Suppressor macrophage treated with lipopolysaccharide for 4 hours (primary cell): ENCODE measurements around the gene UGT3A2.

Experiments used
- DNase-seq: peaks from one replicate; pipeline ENCODE4 v3.0.0-alpha.2; 2020

Gene UGT3A2

DNA sequence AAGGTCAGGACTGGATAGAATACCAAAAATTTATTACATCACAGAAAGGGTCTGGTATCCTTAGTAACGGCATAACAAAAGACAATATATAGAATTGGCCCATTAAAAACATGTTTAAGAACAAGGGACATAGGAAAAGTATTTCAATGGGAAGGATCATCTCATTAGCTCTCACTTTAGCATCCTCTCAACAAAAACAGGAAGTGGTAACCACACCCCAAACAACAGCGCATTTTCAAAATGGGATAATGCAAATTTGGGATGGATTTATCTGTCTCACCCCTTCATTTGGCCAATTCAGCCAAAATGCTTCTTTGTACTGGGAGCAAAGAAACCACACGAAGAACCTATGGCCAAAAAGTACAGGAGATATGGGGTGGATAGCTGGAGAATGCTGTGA lies 65.7 kb downstream of the UGT3A2 start:
- no peak for DNase-seq

DNA sequence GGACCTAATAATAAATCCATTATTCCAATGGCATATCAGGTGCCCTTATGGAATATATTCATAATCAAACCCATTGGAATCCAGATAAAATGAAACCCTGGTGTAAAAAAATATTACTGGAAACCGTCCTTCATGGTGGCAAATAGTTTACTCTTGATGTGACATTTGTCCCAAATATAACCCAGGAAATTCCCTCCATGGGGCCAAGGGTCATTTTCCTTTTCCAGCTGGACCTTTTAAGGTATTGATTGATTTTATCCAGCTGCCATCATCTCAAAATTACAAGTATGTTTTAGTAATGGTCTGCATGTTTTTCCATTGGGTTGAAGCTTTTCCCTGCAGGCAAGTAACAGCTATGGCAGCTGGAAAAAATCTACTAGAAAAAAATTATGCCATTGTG lies 67.1 kb downstream of the UGT3A2 start:
- no peak for DNase-seq

DNA sequence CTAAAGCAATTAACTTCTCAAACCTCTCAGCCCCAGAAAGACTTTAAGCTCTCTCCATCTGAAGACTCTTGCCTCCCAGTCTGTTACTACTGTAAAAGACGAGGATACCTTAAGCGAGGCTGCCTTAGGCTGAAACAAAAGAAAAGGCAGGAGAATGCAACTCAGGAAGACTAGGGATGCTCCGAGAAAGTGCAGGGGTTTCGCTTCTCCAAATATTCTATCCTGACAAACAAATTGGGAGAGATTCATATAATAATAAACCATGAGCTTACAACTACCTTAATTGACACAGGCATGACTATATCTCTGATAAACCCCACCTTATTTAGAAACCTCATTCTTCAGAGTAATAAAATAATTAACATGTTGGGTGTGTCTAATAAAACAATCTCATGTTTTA lies 70.6 kb downstream of the UGT3A2 start:
- no peak for DNase-seq

DNA sequence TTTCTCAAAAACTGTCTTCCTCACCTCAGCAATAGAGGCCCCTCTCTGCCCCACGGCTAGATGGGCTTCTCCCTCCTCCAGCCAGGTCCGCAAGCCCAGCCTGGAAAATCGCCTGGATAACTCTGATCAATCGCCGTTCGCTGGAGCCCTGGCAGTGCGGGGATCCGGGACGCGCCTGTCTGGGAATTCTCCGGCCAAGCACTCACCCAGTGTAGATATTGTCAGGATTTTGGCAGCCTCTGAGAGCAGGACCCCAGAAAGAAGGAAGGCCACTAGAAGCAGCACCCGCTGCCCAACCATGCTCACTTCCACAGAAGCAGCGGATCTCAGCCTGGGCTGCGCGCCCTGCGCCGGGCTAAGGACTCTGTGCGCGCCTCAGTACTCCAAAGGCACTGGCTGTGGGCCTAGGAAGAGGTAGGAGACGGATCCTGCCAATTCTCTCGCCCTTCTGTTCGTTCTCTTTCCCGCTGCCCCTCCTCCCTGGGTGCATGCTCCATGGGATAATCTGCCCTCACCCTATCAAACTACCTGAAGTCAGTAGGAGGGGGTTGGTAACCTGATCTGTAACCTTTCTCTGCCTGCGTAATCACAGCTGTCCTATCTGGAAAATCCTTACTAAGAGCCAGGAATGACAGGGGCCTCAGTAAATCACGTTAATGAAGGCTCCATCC lies 75.6 kb downstream of the UGT3A2 start, which contains the start of gene UGT3A1:
Gene UGT3A1 (minus strand): TSS at position 450 of the 671 bp plus-strand sequence. CDS start 150 bp downstream, at position 300.
- DNase-seq = no peak

DNA sequence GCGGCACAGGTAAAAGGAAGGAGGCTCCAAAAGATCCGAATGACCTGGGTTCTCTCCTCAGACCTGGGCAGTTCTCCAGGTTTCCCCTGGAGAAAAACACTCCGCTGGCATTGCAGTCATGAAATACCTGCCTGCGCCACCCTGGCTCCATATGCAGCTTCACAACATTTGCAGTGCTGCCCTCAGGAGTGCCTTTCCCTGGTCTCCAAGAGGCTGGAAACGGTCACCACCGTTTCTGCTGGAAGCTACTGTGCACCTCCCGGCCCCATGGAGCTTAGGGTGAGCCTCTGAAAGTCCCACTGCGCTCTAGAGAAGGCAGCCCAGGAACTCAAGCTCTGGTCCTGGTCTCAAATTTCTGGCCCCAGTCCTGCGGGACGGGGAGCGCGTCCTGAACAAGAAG lies 76.2 kb downstream of the UGT3A2 start:
- no peak for DNase-seq

DNA sequence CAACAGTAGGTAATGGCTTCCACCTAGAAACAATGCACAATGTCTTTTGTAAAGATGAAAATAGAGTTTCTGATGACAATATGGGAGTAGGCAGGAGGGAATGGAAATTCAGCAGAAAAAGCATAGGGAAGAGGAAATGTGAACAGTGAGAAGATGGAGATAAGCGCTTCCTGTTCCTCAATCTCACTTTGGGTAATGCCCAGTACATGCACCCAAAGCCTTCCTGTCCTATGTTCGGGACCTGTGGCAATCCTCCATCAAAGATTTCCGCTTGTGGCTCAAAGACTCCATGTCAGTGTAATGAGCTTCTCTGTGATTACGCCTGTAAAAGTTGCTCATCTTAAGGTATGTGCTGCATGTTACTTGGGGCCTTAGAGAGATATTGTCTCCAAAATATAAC lies 78.2 kb downstream of the UGT3A2 start:
- DNase-seq = no peak

DNA sequence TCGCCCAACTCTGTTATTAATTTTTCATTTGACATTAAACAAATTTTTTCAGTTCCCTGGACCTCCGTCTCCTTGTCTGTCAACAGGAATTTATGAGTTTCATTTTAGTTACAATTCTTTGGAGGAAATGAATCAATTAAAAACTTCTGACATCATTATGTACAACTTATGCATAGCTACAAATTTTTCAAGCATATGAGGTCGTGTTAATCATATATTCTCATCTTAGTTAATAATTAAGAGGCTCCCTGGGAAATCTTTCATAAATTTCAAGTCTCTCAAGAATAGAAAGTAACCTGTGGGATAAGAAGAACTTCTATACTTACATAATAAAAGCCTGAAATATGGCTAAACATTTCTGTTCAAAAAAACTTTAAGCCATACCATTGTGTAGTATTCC lies 78.9 kb downstream of the UGT3A2 start:
- no peak for DNase-seq
